Measurements from ENCODE around the gene TSEN15. TPM values are rescaled to one million over a fixed set of nuclear protein-coding genes. Genes with fewer than 3 reads are reported as not detected.
A peak's percentile ranks its signal among the peaks of the same experiment; 100 is the strongest.

TSEN15 gene
- total and polyA plus RNA-seq, 4 donors, result 9.1 to 21.9 (median 19.3) TPM

GRCh38 chr1:184050636-184051035 lies 894 bp upstream of the TSEN15 start:
- H3K4me1 ChIP-seq (ENCODE audit: control insufficient read depth in 4 of 4, insufficient read depth in 4 of 4, low read length in 3 of 4), result peaks cover 5 to 17% (median 11%) of the 10 kb centered on the region in 4 donors
- H3K27me3 ChIP-seq (ENCODE audit: control insufficient read depth in 4 of 4, insufficient read depth in 4 of 4, low read length in 3 of 4), result no peaks in the 10 kb centered on the region
- TF ChIP-seq HNF4G (IDR thresholded peaks at IDR 0.05) (no peak), HNF4A (conservative IDR thresholded peaks at IDR 0.05) (peak; percentile 32 to 43)
- H3K9me3 ChIP-seq (ENCODE audit: control insufficient read depth in 4 of 4, low read length in 3 of 4), result no peaks in the 10 kb centered on the region
- H3K36me3 ChIP-seq (ENCODE audit: control insufficient read depth in 4 of 4, insufficient read depth in 3 of 4, low read depth in 1 of 4, low read length in 3 of 4), result no peaks in the 10 kb centered on the region
- peak overlapping the region; percentile 80 to 89 (median 82) for H3K4me3 ChIP-seq (ENCODE audit: low read depth in 1 of 3, low read length in 3 of 3)
- H3K27ac ChIP-seq (ENCODE audit: low read depth in 1 of 2, low read length in 2 of 2), result peak overlapping the region; percentile 80 to 85
- peak overlapping the region; percentile 92 to 95 for H3K9ac ChIP-seq (ENCODE audit: low read depth in 1 of 2, low read length in 2 of 2)
- DNase-seq (ENCODE audit: low spot score), result no peak

- TF ChIP-seq MAX (IDR thresholded peaks at IDR 0.05), result no peak
- no peak for TF ChIP-seq SP1 (IDR thresholded peaks at IDR 0.05)
- no peak for TF ChIP-seq RAD21 (IDR thresholded peaks at IDR 0.05)
- TF ChIP-seq JUND (IDR thresholded peaks at IDR 0.05), result no peak
- TF ChIP-seq EGR1 (IDR thresholded peaks at IDR 0.05; ENCODE audit: low read depth in 2 of 2), result no peak
- TF ChIP-seq YY1 (IDR thresholded peaks at IDR 0.05), result no peak
- TF ChIP-seq GABPA (IDR thresholded peaks at IDR 0.05 in 1 of 2, conservative IDR thresholded peaks at IDR 0.05 in 1 of 2), result no peak
- no peak for TF ChIP-seq TAF1 (conservative IDR thresholded peaks at IDR 0.05)
- no peak for TF ChIP-seq ZBTB33 (IDR thresholded peaks at IDR 0.05)
- no peak for DNase-seq (ENCODE audit: low spot score)
- H3K36me3 ChIP-seq (ENCODE audit: control insufficient read depth in 4 of 4, insufficient read depth in 3 of 4, low read depth in 1 of 4, low read length in 3 of 4), result no peaks in the 10 kb centered on the region
- H3K27ac ChIP-seq (ENCODE audit: low read depth in 1 of 2, low read length in 2 of 2), result peak overlapping the region; percentile 80 to 85
- no peaks in the 10 kb centered on the region for H3K27me3 ChIP-seq (ENCODE audit: control insufficient read depth in 4 of 4, insufficient read depth in 4 of 4, low read length in 3 of 4)
- peak overlapping the region; percentile 80 to 89 (median 82) for H3K4me3 ChIP-seq (ENCODE audit: low read depth in 1 of 3, low read length in 3 of 3)
- peaks cover 5 to 17% (median 11%) of the 10 kb centered on the region in 4 donors for H3K4me1 ChIP-seq (ENCODE audit: control insufficient read depth in 4 of 4, insufficient read depth in 4 of 4, low read length in 3 of 4)
- under 1% methylated on average over 6 of the region's 6 CpGs for WGBS
- peak overlapping the region; percentile 92 to 95 for H3K9ac ChIP-seq (ENCODE audit: low read depth in 1 of 2, low read length in 2 of 2)
- no peaks in the 10 kb centered on the region for H3K9me3 ChIP-seq (ENCODE audit: control insufficient read depth in 4 of 4, low read length in 3 of 4)
Measured at GRCh38 chr1:184051138-184051484, 419 bp upstream of the TSEN15 start.

GRCh38 chr1:184052194-184052559 lies 647 bp downstream of the TSEN15 start:
- no peaks in the 10 kb centered on the region for H3K27me3 ChIP-seq (ENCODE audit: control insufficient read depth in 4 of 4, insufficient read depth in 4 of 4, low read length in 3 of 4)
- 3% methylated on average over 7 of the region's 7 CpGs for WGBS
- H3K4me1 ChIP-seq (ENCODE audit: control insufficient read depth in 4 of 4, insufficient read depth in 4 of 4, low read length in 3 of 4), result peaks cover 5 to 17% (median 11%) of the 10 kb centered on the region in 4 donors
- no peak for DNase-seq (ENCODE audit: low spot score)
- TF ChIP-seq CTCF (IDR thresholded peaks at IDR 0.05; ENCODE audit: low read depth, low read length, missing input control) (no peak), GABPA (IDR thresholded peaks at IDR 0.05 in 1 of 2, conservative IDR thresholded peaks at IDR 0.05 in 1 of 2) (no peak), REST (IDR thresholded peaks at IDR 0.05) (no peak), JUND (IDR thresholded peaks at IDR 0.05) (no peak), EGR1 (IDR thresholded peaks at IDR 0.05; ENCODE audit: low read depth in 2 of 2) (no peak), ZBTB33 (IDR thresholded peaks at IDR 0.05) (no peak), SP1 (IDR thresholded peaks at IDR 0.05) (no peak), FOXA1 (IDR thresholded peaks at IDR 0.05) (no peak), RXRA (IDR thresholded peaks at IDR 0.05) (no peak)
- peak overlapping the region; percentile 51 to 92 for H3K9ac ChIP-seq (ENCODE audit: low read depth in 1 of 2, low read length in 2 of 2)
- no peaks in the 10 kb centered on the region for H3K36me3 ChIP-seq (ENCODE audit: control insufficient read depth in 4 of 4, insufficient read depth in 3 of 4, low read depth in 1 of 4, low read length in 3 of 4)
- no peaks in the 10 kb centered on the region for H3K9me3 ChIP-seq (ENCODE audit: control insufficient read depth in 4 of 4, low read length in 3 of 4)
- H3K27ac ChIP-seq (ENCODE audit: low read depth in 1 of 2, low read length in 2 of 2), result peak overlapping the region; percentile 80 to 85
- H3K4me3 ChIP-seq (ENCODE audit: low read depth in 1 of 3, low read length in 3 of 3), result peak overlapping the region; percentile 80 to 89 (median 82)

Measured in liver (tissue), 9 donors.